PC-3 (cell line): ENCODE data around the gene FOXE1. TPM values are rescaled to one million over a fixed set of nuclear protein-coding genes. Genes with fewer than 3 reads are reported as not detected.

Experiments used
- ATAC-seq: fragments of 200-7000 bp; cut with Tn5 transposase; 2 replicates; pipeline ENCODE4 v1.9.1; 2020; ENCODE audit warnings: mild to moderate bottlenecking, moderate library complexity
- BruUV-seq: library from RNA; stranded (reverse); fragments of 400-500 nt; replicated peaks from 2 replicates; lab custom pipeline; 2021; lab: Mats Ljungman, UMichigan
- CTCF ChIA-PET: fragments of 300-600 bp; sonication (Branson Sonifier 250); formaldehyde crosslinking; loops from one replicate; lab custom pipeline; 2022; ENCODE audit warnings: antibody characterized with exemption; lab: Charles Lee
- POLR2A ChIA-PET: fragments of 300-600 bp; sonication (Branson Sonifier 250); formaldehyde crosslinking; loops from one replicate; lab custom pipeline; 2022; ENCODE audit warnings: antibody characterized with exemption; ENCODE audit not compliant: unreplicated experiment; lab: Charles Lee
- DNase-seq: peaks from one replicate; pipeline ENCODE4 v3.0.0-alpha.2; 2015
- H2AFZ ChIP-seq: fragments of 300-600 bp; sonication (generic); 2 replicates; pipeline ENCODE4 v1.6.0; 2016; ENCODE audit warnings: antibody characterized with exemption, low read length
- H3F3A ChIP-seq: fragments of 300-600 bp; sonication (generic); one replicate; pipeline ENCODE4 v1.6.0; 2017; ENCODE audit warnings: antibody characterized with exemption, low read length, control low read depth, mild to moderate bottlenecking; ENCODE audit not compliant: unreplicated experiment
- H3K27ac ChIP-seq: fragments of 300-600 bp; sonication (generic); 2 replicates; pipeline ENCODE4 v1.5.1; 2016; ENCODE audit warnings: mild to moderate bottlenecking, low read length
- H3K27me3 ChIP-seq: fragments of 300-600 bp; sonication (generic); 2 replicates; pipeline ENCODE4 v1.6.1; 2016; ENCODE audit warnings: low read length, mixed read lengths
- H3K36me3 ChIP-seq: fragments of 300-600 bp; sonication (generic); 2 replicates; pipeline ENCODE4 v1.6.1; 2016; ENCODE audit warnings: low read depth, mixed run types, low read length, mixed read lengths
- H3K4me1 ChIP-seq: fragments of 300-600 bp; sonication (generic); 2 replicates; pipeline ENCODE4 v1.5.1; 2016; ENCODE audit warnings: low read length; ENCODE audit not compliant: insufficient read depth
- H3K4me2 ChIP-seq: fragments of 300-600 bp; sonication (generic); 2 replicates; pipeline ENCODE4 v1.6.0; 2016; ENCODE audit warnings: low read length
- H3K4me3 ChIP-seq: fragments of 300-600 bp; sonication (generic); 2 replicates; pipeline ENCODE4 v1.5.1; 2016; ENCODE audit warnings: mild to moderate bottlenecking, low read length, mixed read lengths
- H3K79me2 ChIP-seq: fragments of 300-600 bp; sonication (generic); 2 replicates; pipeline ENCODE4 v1.6.1; 2017; ENCODE audit warnings: low read length, mixed read lengths
- H3K9ac ChIP-seq: fragments of 300-600 bp; sonication (generic); 2 replicates; pipeline ENCODE4 v1.6.0; 2016; ENCODE audit warnings: mild to moderate bottlenecking, low read length
- H3K9me2 ChIP-seq: fragments of 300-600 bp; sonication (generic); replicated peaks from 2 replicates; pipeline ENCODE4 v1.6.1; 2016; ENCODE audit warnings: mixed run types, low read length, mixed read lengths
- H3K9me3 ChIP-seq: fragments of 300-600 bp; sonication (generic); 2 replicates; pipeline ENCODE4 v1.6.1; 2016; ENCODE audit warnings: low read length, mixed read lengths
- H4K20me1 ChIP-seq: fragments of 300-600 bp; sonication (generic); 2 replicates; pipeline ENCODE4 v1.6.1; 2016; ENCODE audit warnings: low read length, mixed read lengths
- CTCF ChIP-seq: fragments of 300-600 bp; sonication (generic); conservative IDR thresholded peaks from 2 replicates; pipeline ENCODE4 v1.5.1; 2017; ENCODE audit warnings: antibody characterized with exemption, low read depth, mild to moderate bottlenecking, low read length
- EZH2 ChIP-seq: fragments of 300-600 bp; sonication (generic); IDR thresholded peaks from one replicate; pipeline ENCODE4 v1.6.1; 2017; ENCODE audit warnings: antibody characterized with exemption, mild to moderate bottlenecking, low read length; ENCODE audit not compliant: unreplicated experiment
- EZH2phosphoT487 ChIP-seq: fragments of 300-600 bp; sonication (generic); IDR thresholded peaks from 2 replicates; pipeline ENCODE4 v1.6.1; 2018; ENCODE audit warnings: mild to moderate bottlenecking, antibody characterized with exemption, low read length, borderline replicate concordance
- intact Hi-C: fragments of 100-400 bp; cut with micrococcal nuclease; formaldehyde crosslinking; loops from 2 replicates; pipeline ENCODE4 v1.9.0; 2023
- total RNA-seq: library from RNA; depleted of rRNA; stranded (reverse); fragments of >200 nt; gene quantifications from 2 replicates; pipeline ENCODE4 v1.2.3, GENCODE V29; 2014

FOXE1 gene
- total RNA-seq, 1 experiment from 2014 or later = not detected

- Histone ChIP-seq H3K9ac (no peak overlapping the region), H3K27me3 (no peaks in the 10 kb centered on the region), H3K9me2 (no peaks in the 10 kb centered on the region), H3K9me3 (no peaks in the 10 kb centered on the region), H3K36me3 (no peaks in the 10 kb centered on the region), H2AFZ (peak overlapping the region; percentile 61), H3K4me3 (no peak overlapping the region), H3K27ac (0 out of 2 replicates have a peak overlapping the region, but pooled peaks have one; percentile 23), H3F3A (peaks cover 4% of the 10 kb centered on the region), H3K79me2 (no peaks in the 10 kb centered on the region), H3K4me1 (peaks cover 36% of the 10 kb centered on the region), H4K20me1 (no peaks in the 10 kb centered on the region), H3K4me2 (no peak overlapping the region)
- TF ChIP-seq EZH2phosphoT487 = no peak
- no peak for TF ChIP-seq EZH2
- no TSS peak for BruUV-seq
- intact Hi-C loops = no loop called here
- DNase-seq (no peak), ATAC-seq (no peak)
- POLR2A ChIA-PET = no interaction called here
- CTCF ChIA-PET = no interaction called here
Observed at GRCh38 chr9:97873425-97873824, 20.4 kb downstream of the FOXE1 start.

GRCh38 chr9:97873882-97874281 lies 20.9 kb downstream of the FOXE1 start:
- no peak overlapping the region for H3K9ac ChIP-seq
- no peaks in the 10 kb centered on the region for H3K79me2 ChIP-seq
- no peak overlapping the region for H3K4me2 ChIP-seq
- TF ChIP-seq CTCF (no peak), EZH2 (no peak), EZH2phosphoT487 (no peak)
- no peaks in the 10 kb centered on the region for H4K20me1 ChIP-seq
- intact Hi-C loops = no loop called here
- ChIA-PET POLR2A (no interaction called here), CTCF (no interaction called here)
- no TSS peak for BruUV-seq
- no peaks in the 10 kb centered on the region for H3K27me3 ChIP-seq
- no peaks in the 10 kb centered on the region for H3K9me2 ChIP-seq
- ATAC-seq = peak; percentile 48
- peak overlapping the region; percentile 61 for H2AFZ ChIP-seq
- H3K4me3 ChIP-seq = no peak overlapping the region
- H3F3A ChIP-seq = peaks cover 4% of the 10 kb centered on the region
- no peaks in the 10 kb centered on the region for H3K36me3 ChIP-seq
- peak; percentile 73 for DNase-seq
- peaks cover 36% of the 10 kb centered on the region for H3K4me1 ChIP-seq
- H3K9me3 ChIP-seq = no peaks in the 10 kb centered on the region
- H3K27ac ChIP-seq = 0 out of 2 replicates have a peak overlapping the region, but pooled peaks have one; percentile 23

DNA sequence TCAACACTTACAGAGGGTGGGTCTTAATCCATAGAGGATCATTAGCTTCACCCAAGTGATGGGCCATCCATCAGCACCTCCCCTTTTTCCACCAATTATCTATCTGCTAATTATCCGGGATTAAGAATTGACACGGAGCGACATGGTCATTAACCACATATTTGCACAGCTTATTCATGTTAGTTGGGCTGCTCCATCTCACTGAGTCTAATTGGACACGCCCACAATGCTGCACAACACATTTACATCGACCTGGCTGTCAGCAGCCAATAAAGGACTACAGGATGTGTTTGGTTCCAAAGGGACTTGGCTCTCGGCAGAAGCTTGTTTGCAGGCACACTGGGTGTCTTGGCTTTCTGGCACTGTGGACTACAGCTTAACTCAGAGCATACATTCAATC lies 21.6 kb downstream of the FOXE1 start:
- no peak overlapping the region for H3K9ac ChIP-seq
- DNase-seq (no peak), ATAC-seq (no peak)
- no peak for TF ChIP-seq EZH2
- no peak for TF ChIP-seq CTCF
- TF ChIP-seq EZH2phosphoT487 = no peak
- peaks cover 36% of the 10 kb centered on the region for H3K4me1 ChIP-seq
- H3K4me2 ChIP-seq = no peak overlapping the region
- peaks cover 4% of the 10 kb centered on the region for H3F3A ChIP-seq
- no peak overlapping the region for H2AFZ ChIP-seq
- no peak overlapping the region for H3K27ac ChIP-seq
- no peaks in the 10 kb centered on the region for H3K79me2 ChIP-seq
- H3K9me3 ChIP-seq = no peaks in the 10 kb centered on the region
- no TSS peak for BruUV-seq
- H3K9me2 ChIP-seq = no peaks in the 10 kb centered on the region
- no peak overlapping the region for H3K4me3 ChIP-seq
- no peaks in the 10 kb centered on the region for H4K20me1 ChIP-seq
- POLR2A ChIA-PET = no interaction called here
- no peaks in the 10 kb centered on the region for H3K36me3 ChIP-seq
- intact Hi-C loops = no loop called here
- H3K27me3 ChIP-seq = no peaks in the 10 kb centered on the region
- CTCF ChIA-PET = no interaction called here
